Central memory CD4-positive, alpha-beta T cell (primary cell): Measurements from ENCODE around the gene UNC5A.

Experiments
- DNase-seq: peaks from one replicate; pipeline ENCODE4 v3.0.0; 2022

Gene UNC5A

DNA sequence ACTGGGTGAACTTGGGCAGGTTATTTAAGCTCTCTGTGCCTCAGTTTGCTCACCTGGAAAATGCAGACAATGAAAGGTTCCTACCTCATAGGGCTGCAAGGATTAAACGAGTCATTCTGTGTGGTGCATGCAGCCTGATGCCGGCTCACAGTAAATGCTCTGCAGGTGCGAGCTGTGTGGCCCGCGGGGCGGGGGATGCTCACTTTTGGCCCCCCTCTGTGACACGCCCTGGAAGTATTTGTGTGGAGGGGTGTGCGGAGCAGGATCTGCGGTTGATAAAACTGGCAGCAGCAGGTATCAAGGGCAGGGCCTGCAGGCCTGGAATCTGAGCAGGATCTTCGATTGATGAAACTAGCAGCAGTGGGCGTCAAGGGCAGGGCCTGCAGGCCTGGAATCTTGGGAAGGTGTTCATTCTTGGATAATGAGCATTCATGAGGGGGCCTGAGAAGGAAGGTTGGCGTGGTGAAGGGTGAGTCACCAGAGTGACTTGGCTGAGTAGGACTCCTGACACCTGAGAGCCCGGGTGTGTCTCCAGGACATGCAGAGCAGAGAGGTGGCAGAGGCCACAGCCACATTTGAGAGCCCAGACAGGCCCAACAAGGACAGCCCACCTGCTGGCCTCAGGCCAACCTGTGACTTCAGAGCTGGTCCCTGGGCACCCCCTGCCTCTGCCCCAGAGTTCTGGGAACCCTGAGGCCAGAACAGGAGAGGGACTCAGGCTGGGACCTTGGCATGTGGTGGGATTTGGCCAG is 11.9 kb downstream of the UNC5A start:
- DNase-seq = no peak

DNA sequence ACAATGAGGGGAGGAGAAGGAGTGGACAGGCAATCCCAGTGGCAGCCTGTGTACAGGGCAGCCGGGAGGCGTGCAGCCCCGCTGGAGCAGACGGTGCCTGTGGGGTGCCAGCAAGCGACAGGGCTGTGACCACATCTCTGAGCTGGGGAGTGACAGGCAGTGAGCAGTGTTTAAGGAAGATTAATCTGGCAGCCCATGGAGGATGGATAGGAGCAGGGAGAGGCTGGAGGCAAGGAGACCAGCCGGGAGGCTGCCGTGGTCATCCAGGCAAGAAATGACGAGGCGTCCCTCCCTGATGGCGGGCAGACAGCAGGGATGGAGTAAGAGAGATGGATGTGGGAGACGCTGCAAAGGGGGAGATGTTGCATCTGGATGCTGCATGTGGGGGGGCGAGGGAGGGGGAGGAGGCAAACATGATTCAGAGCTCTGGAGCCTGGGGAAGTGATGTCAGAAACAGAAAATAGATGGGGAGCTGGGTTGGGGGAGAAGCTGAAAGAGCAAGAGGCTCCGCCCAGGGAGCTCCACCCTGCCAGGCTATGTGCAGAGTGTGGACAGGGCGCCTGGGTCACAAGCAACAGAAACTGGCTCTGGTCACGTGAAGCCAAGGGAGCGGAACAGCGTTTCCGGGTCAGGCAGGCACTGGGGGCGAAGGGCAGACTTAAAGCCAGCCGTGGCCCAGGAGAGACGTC is 12.6 kb downstream of the UNC5A start:
- no peak for DNase-seq

DNA sequence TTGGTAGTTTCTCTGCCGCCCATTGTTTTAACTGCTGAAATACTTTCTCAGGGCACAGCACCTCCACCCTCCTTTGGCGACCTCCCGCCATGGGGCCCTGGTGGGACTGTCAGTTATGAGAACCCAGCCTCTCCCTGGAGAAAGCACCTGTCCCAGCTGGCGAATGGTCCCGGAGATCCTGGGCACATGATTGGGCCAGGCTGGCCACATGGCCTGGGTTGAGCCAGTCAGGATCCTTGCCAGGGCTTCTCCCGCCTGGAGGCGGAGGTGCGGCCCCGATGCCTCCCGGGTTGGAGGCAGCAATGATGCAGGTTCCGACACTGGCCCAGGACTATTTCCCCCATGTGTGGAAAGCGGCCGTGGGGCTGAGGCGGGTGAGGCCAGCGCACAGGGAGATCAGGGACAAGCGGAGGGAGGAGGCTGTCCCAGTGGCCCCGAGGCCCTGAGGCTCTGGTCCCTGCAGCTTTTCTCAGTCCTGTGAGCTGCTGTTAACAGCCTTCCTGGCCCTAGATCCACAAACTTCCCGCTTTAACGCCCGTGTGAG is 13.6 kb downstream of the UNC5A start:
- DNase-seq = no peak

DNA sequence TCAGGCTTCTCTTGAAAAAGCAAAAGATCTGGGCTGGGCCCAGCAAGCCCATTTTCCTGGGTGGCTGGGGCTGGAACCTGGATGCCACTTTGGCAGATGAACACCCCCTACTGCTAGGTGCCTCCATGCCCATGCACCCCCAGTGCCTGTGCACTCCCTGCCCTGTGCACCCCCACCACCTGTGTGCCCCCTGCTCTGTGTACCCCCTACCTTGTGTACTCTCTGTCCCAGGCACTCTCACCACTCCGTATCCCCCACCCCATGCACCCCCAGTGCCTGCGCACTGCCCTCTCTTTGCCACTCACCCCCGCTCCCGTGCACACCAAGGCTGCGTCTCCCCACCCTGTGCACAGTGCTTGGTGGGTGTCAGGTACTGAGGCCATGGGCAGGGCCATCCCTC is 14.2 kb downstream of the UNC5A start:
- DNase-seq = no peak

DNA sequence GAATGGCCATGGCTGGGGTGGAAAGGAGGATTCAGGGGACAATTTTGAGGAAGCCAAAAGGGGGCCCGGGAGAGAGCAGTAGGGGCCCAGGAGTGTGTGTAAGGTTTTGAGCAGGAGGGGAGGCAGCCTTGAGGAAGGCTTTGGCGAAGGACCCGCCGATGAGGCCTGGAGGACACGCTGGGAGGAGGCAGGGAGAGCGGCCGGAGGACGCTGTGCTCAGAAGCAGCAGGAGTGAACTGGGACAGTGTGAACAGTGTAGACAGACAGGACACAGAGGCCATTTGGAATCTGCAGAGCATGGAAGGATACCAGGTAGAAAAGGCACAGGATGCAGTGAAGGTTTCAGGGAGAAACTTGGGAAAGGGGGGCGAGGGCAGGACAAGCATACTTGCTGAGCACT is 14.9 kb downstream of the UNC5A start:
- DNase-seq = no peak

DNA sequence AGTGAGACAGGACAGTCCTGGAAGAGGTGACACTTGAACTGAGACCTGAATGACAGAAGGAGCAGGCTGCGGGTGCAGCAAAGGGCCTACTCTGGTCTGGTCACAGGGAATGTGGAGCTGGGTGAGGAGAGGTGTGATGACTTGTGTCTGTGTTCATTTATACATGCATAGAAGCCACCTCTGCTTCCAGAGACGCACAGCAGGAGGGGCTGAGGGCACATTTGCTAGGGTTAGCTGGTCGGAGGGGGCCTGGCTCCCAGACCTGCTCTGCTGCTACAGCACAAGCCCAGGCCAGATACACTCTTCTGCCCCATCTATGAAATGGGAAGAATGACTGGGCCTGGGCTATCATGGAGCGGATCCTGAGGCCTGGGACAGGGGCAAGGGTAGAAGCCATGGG is 15.6 kb downstream of the UNC5A start:
- no peak for DNase-seq

DNA sequence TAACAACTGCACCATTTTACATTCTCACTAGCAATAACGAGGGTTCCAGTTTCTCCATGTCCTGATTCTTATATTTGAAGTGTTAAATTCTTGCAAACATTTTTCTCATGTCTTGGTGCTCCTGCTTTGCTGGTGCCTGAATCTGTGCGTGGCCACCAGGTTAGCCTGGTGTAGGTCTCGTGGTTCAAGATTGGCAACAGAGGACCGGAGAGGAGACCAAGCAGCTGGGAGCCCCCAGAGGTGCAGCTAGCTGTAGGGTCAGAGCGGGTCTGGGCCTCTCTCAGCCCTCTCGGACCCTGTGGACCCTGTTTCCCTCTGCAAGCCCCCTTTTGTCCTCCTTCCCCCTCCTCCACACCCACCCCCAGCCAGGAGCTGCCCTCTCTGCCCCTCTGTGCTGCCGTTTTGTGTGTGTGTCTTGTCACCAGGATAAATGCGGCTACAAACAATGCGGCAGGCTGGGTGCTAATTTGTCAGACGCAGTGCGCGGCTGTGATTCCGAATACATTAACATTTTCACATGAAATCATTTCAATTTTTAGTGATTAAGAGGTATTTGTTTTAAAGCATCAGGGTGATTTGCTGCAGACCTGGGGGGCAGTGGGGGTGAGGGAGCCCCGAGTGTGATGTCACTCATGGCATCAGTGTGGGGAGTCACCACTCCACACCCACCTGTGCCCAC is 17.5 kb downstream of the UNC5A start:
- no peak for DNase-seq

DNA sequence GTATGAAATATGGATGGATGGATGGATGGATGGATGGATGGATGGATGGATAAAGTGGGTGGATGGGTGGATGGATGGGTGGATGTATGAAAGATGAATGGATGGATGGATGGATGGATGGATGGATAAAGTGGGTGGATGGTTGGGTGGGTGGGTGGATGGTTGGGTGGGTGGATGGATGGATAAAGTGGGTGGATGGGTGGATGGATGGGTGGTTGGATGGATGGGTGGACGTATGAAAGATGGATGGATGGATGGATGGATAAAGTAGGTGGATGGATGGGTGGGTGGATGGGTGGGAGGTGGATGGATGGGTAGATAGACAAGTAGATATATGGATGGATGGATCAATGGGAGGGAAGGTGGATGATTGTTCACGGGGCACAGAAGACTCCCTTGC is 19.0 kb downstream of the UNC5A start:
- DNase-seq = no peak

DNA sequence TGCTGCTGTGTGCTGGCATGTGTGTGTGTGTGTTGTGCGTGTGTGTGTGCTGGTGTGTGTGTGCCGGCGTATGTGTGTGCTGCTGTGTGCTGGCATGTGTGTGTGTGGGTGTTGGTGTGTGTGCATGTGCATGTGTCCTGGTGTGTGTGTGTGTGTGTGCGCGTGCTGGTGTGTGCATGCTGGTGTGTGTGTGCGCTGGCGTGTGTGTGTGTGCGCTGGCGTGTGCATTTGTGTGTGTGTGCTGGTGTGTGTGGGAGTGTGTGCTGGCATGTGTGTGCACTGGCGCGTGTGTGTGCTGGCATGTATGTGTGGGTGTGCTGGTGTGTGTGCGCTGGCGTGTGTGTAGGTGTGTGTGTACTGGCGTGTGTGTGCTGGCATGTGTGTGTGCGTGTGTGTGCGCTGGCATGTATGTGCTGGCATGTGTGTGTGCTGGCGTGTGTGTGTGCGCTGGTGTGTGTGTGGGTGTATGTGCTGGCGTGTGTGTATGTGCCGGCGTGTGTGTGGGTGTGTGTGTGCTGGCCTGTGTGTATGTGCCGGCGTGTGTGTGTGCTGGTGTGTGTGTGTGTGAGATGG is 20.1 kb downstream of the UNC5A start:
- no peak for DNase-seq

DNA sequence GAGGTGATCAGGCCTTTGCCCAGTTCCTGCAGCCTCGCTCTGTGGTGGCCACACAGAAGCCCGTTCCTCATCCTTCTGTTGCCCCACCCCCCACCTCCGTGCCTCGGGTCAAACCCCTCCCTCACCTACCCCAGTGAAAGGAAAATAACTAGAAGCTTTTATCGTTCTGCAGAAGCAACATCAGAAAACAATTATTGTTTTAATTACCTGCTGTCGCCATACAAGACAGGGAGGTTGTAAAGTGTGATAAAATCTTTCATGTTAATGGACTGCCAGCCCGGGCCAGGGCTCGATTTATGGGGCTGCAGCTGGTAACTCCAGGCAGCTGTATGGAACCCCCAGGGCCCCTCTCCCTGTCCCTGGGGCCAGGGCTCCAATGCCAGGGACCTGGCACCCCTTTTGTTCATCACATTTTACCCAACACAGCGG is 20.6 kb downstream of the UNC5A start:
- DNase-seq = no peak

DNA sequence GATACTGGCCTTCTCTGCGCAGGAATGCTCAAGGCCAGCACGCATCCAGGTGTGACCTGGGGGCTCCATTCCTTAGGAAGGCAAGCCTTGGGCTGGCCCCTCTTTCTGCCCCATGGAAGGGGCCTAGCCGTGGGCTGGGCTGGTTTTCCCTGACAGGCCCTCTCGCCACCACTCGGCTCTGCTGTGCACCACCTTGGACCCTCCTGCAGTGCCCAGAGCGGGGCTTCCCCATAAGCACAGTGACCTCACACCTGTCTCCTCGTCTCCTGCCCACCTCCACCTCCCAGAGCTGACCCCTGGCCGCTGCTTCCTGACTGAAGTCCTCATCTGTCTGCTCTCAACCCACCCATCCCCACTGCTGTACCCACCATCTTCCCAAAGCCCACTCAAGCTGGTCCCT is 21.1 kb downstream of the UNC5A start:
- no peak for DNase-seq

DNA sequence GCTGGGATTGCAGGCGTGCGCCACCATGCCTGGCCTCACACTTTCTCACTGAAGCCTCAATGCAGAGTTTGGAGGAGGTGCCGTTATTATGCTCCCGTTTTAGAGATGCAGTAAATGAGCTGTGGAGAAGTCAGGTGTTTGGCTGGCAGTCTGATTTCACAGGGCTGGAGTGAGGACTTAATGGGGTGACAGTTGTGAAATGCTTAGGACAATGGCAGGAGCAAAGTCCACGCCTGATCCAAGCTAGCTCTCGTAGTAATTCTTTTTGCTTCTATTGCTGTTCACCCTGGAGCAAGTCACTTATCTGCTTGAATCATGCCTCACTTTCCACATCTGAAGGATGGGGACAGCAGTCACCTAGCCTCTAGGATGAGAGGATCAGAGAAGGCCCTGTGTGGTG is 21.8 kb downstream of the UNC5A start:
- no peak for DNase-seq

DNA sequence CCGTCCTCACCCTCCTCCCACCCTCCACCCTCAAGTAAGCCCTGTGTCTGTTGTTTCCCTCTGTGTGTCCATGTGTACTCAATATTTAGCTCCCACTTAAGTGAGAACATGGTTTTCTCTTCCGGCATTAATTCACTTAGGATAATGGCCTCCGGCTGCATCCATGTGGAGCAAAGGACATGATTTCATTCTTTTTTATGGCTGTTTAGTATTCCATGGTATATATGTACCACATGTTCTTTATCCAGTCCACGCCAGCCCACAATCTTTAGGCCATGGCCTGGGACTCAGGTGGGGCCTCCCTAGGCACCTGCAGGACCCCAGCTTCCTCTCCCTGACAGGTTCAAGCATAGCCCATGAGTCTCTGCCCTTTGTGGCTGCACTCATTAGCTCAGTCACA is 22.9 kb downstream of the UNC5A start:
- no peak for DNase-seq

DNA sequence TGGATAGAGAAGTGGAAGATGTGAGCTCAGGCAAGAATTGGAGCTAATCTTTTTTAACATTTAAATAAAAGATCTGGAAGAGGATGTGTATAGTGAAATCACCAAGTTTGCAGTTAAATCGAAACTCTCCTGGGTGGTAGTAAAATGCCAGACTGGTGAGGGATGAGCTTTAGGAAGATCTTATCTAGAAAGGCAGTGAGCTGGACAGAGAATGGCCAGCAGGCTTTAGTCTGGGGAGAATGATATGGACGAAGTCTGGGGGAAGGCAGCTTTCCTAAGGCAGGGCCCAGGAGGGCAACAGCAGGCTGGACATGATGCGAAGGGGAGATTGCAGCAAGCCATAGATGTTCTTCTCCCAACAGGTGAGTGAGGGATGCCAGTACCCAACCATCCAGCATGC is 25.6 kb downstream of the UNC5A start:
- no peak for DNase-seq

DNA sequence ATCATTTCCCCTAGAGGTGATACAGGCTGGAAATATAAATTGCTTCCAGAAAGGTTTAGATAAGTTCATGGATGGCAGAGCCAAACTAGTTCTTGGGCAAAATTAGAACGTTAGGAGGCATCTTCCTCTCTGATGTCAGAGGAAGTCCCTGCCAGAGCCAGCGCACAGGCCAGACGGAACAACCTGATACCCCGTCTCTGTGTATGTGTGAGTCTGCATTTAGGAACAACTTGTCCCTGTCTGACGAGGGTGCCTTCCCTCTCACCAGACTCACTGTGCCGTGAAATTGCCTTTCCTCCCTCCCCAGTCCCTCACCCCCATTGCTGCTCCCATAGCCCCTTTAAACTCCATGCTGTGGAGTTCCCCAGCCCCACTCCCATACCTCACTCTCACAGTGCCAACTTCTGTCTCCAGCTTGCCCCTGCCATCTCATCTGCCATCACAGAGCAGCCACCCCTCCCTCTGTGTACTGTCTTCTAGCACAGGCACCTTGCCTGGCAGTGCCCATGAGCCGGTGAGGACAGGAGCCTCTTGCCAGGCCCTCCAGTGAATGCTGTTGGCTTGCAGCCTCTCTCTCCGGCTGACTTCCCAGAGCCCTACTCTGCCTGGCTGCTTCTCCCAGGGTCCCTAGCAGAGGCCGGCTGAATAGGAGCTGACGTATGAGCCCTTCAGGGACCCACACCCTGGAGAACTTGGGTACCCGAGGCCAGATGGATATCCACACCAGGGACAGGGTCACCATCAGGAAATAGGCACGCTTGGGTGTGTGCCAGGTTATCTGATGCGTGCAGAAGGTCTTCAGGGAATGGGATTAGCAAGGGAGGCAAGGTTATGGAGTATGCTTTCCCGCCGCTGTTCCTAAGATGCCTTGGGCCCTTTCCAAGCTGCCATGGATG is 26.7 kb downstream of the UNC5A start:
- DNase-seq = no peak

DNA sequence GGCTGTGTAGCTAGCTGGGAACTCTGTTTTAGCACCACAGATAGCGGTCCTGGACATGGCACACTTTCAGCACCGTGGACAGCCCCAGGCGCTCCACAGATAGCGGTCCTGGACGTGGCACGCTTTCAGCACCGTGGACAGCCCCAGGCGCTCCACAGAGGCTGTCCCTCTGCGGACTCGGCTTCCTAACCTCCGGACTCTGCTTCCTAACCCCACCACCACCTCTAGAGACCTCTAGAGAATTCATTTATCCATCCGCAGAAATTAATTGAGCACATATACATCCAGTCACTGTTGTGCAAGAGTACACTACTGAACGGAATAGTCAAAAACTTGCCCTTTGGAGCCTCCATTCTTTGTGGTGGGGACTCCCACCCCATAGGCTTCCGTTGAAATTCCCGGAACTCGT is 27.4 kb downstream of the UNC5A start:
- DNase-seq = peak; percentile 54

DNA sequence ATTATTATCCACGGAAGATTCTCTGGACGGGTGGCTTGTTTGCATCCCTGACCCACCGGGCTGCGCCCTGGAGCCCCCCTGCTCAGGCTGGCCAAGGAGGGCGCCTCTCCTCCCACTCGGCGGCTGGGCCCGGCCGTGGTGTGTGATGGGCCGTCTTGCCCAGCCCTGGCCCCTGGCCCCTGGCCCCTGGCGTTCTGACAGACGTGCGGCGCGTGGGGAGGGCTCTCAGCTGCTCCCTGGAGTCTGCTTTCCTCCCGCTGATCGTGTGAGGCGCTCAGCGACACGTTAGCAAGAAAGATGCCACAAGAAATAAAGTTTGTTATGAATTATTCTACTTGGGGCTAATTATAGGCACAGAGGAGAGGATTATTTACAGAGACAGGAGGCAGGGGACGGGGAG is 33.3 kb downstream of the UNC5A start:
- no peak for DNase-seq

DNA sequence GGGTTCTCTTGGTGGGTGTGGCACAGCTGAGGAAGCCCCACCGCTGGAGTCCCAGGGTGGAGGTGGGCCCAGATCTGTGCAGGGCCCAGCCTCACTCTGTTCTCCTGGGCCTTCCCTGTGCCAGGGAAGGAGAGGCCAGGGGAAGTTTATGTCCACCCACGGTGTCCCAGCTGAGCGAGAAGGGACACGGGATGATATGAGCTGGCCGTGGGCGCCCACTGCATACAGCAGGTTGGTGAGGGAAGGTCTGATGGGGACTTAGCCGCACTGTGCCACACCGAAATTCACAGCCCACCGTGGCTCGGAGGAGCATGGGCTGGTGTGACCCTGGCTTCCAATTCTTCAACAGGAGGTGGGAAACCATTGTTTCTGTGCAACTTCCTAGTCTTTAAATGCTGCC is 33.9 kb downstream of the UNC5A start:
- DNase-seq = no peak

DNA sequence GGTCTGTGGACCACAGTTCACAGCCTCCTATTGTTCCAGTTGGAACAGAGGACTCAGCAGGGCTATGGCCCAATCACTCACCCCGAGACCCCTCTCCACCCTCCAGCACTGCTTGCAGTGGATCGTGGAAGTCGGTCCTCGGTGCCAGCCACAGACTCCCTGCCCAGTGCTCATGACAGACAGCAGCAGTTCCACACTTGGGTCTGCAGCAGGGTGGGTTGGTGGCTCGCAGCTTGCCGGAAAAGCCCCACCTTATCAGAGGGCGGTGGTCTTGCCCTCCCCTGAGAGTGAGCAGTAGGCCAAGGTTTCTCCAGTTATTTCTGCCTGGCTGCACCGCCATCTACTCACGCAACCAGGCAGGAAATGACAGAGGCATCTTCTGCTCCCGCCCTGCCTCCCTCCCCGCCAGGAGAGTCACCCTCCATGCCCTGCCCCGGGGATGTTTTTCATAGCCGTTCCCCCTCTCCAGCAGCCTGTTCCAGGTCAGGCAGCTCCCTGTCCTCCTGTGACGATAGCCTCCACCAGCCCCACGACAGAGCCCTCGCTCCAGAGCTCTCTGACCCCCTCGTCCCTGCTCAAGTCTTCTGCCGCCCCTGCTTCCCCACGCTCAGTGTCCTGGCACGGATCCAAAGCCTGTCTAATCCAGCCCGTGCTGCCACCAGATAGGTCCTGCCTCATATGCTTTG is 34.5 kb downstream of the UNC5A start:
- no peak for DNase-seq

DNA sequence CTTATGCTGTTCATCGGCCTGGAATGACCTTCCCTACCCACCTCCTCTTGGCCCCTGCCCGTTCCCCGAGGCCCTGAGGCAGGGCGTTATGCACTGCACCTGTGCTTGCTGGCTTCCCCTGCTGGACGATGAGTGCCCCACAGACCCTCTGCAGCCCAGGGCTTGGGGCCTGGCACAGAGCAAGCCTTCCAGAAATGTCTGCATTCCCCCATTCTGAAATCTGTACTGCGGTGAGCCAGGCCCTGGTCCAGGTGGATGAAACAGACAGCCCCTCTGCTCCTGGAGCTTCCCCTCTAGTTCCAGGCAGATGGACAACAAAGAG is 35.0 kb downstream of the UNC5A start:
- no peak for DNase-seq

DNA sequence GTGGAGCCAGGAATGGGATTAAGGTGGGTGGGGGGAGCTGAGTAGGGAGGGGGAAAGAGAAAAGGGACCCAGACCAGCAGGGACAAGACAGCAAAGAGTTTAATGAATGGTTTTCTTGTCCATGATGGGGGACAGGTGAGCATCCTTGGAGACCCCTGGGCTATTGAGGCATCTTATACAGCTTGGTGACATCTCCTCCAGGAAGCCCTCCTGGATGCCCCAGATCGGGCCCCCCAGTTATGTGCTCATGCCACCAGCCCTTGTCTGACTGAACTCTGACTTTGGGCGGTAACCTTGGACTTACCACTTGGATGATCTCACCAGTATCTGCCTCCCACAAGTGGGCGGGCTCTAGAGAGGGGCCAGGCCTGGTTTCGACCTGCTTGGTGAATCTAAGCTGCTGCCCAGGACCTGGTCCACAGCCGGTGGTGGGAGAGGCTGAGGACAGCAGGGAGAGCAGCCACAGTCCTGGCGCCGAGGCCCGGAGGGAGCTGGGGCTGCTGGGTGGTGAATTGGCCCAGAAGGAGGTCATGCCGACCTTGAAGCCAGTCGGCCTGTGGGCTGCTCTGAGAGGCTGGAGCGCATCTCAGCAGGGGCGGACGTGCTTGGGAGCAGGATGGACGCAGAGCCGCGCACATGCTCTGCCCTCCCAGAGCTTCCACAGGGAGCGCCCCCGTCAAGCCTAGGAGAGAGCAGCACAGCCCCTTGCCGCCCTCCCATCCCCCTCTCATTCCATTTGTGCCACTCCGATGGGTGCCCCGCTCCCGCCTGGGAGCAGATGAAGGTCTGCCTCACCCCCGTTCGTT is 36.2 kb downstream of the UNC5A start:
- no peak for DNase-seq
